Measurements from ENCODE around the gene SUPT4H1.

The SUPT4H1 gene

DNA sequence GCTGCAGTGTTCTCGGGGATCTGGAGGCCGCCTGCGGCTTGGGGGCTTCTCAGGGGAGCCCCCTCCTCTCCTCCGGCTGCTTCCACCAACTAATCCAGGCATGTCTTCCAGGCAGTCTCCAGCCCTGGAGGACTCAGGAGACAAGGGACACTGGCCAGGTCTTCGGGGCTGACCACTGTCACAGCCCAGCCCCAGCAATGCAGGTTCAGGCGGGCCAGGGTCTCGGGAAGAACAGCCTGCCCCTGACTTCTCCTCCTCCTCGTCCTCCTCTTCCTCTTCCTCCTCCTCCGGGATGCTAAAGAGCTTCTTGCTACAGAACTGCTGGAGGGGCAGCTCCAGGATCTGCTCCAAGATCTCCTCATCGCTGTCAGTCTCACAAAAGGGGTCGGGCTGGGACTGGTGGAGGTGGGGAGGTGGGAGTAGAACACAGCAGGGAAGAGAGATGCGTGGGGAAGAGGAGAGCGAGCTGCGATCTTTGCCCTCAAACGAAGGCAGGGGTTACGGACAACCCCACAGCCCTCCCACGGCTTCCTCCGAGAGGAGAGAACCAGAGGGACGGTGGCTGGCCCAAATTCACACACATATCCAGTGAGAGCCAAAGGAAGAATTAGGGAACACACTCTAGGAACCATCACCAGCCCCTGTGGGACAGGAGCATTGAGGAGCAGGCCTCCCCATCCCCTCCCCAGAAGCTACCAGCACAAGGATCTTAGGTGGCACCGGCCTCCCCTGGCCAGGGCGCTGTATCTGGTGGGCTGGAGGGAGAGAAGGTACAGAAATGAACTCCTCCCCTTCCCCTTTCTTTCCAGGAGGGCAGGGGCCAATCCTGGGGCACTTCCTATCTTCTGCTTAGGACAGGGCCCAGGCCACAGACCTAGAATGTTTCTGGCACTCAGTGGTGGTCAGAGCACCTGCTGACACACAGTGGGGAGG, 42.8 kb downstream of the SUPT4H1 start:
- in situ Hi-C loops (cut with MboI; ENCODE audit: low sequenced_read_pairs) = no loop called here

DNA sequence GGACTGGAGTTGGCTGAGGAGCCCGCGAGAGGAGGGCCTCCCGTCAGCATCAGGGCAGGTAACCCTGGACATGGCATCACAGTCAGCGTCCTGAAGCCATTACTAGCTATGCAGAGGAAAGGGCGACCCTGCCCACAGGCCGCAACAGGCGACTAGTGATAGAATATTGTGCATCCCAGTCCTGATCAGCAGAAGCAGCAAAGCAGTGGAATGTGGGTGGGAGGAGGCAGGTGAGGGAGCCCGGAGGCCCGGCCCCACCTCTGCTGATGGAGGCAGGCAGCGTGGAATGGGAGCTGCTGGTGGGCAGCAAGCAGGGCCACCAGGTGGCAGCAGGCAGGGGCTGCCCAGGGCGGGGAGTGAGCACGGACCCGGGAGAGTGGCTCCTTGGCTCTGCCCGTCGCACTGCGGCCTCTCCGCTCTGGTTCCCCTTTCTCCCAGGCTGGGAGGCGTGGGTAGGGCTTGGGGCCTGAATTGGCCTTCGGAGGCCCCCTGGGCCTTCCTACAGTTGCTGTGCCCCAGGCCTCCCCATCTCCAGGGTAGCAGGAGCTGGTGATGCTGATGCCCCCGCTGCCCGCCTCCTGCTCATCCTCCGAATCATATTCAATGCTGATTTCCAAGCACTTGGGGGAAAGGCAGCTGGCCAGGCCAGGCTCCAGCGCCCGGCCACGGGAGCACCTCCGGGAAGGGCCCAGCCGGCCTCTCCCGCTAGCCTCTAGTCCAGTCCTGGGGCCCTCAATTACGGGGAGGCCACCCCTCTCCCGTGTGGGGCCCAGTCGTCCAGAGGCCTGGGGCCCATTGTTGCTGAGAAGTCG, 43.6 kb downstream of the SUPT4H1 start:
- in situ Hi-C loops (cut with MboI; ENCODE audit: low sequenced_read_pairs) = no loop called here

DNA sequence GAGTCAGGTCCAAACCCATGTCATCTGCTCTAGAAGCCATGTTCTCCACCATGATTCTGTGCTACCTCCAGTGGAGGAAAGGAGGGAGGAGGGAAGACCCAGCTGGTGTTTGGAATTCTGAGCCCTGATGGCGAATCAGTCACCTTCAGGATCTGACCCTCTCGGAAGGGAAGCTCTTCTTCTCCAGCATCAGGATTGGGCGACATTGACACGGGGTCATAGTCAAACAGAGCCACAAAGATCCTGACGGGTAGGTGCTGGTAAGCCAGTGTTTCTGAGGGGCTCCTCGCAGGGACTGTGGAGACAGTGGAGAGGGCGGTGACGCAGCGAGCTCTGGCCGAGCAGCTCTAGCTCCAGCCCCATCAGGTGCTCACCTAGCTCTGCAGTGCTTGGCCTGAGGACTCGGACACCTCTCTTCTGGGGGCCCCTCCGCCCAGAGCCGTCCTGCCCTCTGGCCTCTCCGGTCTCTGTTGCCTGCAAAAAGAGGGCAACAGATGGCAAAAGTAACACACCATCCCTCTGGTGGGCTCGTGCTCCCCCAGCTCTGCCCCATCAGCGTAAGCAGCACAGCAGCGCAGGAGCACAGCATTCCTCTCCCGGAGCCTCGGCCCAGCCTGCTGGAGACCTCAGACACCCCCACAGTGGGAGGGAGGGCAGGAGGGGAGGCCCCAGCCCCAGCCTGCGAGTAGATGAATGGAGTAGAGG, 44.4 kb downstream of the SUPT4H1 start:
- in situ Hi-C loops (cut with MboI; ENCODE audit: low sequenced_read_pairs) = no loop called here

DNA sequence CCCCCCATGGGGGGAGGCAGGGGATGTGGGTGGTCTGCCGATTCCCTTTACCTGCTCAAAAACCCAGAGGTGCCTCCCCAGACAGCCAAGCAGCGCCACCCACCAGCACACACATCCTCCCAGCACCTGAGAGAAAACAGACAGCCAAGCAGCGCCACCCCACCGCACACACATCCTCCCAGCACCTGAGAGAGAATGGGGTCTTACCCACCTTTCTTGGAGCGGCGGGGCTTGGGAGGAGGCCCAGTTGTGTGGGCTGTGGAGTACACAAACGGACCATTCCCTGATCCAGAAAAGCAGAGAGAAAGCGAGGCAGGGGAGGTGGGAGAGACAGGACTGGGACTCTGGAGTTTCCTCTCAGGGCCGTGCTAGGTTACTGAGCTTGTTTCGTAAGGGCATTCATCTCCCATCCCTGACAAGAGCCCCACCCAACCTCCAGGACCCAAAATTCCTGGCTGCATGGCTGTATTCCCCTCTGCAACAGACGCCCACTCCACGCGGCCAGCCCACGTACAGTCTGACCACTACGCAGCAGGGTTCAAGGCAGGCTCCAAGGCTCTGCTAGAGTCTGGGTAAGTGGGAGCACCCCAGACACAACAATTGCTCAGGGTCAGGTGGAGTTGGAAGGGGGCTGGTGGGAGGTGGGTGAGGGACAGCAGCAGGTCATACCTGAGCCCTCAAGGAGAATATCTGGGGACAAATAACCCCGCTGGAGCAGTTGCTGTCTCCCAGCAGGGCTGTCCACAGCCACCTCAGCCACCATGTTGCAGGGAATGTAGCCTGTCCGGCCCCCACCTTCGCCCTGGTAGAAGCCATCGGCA, 45.7 kb downstream of the SUPT4H1 start:
- in situ Hi-C loops (cut with MboI; ENCODE audit: low sequenced_read_pairs) = no loop called here

DNA sequence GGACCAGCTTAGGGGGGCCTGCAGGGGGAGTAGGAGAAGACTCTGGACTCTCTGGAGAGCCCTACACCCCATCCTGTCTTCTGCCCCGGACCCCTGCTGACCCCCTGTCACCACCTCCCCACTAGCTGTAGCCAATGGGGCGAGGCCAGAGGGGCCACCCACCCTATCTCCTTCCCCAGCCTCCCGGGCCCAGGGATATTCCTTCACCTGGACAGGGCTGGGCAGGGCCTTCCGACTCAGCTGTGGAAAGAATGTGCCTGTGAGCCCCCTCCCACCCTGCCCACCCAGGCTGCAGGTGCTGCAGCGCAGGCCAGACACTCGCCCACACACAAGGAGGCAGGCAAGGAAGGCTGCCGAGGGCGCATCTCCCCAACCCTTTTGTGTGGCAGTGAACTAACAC, 46.4 kb downstream of the SUPT4H1 start:
- in situ Hi-C loops (cut with MboI; ENCODE audit: low sequenced_read_pairs) = no loop called here

DNA sequence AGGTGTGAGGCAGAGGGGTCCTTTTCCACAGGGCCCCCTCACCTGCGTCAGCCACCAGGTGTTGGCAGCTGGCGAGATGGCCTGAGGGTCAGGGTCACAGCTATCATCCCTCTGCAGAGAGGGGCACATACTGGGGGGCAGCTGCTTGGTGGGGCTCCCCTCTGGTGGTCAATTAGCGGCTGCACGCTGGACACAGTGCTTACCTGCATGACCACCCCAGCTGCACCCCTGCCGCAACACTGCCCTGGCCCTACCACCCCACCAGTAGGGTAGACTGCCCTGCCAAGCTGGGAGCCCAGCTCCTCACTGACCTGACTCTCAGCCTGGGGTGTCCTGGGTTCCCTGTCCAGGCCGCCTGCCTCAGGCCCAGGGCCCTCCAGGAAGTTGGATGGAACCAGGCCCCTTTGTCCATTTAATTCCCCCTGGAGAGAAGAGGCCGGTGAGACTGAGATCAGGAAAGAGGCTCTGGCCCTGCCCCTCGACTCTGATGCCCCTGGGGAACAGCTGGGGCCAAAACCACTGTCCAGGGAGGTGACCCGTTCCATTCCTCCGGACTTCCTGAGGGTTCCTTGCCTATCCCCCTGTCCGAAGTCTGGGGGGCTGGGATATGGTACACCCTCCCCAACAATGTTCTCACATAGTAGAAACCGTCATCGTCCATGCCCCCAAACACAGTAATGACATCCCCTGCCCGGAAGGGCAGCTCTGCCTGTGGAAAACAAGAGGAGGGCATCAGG, 47.1 kb downstream of the SUPT4H1 start:
- in situ Hi-C loops (cut with MboI; ENCODE audit: low sequenced_read_pairs) = no loop called here

DNA sequence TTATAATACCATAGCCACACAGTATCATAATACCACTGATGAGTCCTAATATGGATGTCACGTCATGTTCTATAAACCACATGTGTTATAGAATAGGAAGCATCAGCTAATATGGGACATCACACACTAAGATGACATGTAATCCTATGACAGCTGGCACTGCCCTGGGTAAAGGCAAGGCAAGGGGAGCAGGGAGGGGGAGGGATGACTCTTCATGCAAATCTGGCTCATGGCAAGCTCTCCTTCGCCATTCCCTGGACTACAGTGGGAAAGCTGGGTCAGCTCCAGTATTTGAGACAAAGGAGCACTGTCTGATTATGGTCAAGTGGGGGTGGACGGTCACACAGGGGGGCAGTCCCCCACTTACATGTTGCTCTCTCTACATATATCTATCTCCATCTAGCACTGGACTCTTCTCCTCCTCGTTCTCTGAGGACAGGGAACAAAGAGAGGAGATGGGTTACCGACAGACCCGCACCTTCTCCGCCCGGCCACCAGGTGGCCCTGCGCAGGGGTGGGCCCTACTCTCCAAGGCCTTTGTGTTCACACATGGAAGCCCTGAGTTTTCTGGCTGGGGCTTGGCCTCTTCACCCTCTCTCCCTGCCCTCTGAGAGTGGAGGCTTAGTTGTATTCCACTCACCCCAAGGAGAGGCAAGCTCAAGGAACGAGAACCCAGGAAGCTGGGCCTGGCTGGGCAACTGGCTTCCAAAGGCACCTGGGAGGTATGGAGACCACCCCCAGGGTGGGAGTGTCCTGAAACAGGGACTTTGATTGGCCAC, 47.8 kb downstream of the SUPT4H1 start:
- in situ Hi-C loops (cut with MboI; ENCODE audit: low sequenced_read_pairs) = no loop called here

DNA sequence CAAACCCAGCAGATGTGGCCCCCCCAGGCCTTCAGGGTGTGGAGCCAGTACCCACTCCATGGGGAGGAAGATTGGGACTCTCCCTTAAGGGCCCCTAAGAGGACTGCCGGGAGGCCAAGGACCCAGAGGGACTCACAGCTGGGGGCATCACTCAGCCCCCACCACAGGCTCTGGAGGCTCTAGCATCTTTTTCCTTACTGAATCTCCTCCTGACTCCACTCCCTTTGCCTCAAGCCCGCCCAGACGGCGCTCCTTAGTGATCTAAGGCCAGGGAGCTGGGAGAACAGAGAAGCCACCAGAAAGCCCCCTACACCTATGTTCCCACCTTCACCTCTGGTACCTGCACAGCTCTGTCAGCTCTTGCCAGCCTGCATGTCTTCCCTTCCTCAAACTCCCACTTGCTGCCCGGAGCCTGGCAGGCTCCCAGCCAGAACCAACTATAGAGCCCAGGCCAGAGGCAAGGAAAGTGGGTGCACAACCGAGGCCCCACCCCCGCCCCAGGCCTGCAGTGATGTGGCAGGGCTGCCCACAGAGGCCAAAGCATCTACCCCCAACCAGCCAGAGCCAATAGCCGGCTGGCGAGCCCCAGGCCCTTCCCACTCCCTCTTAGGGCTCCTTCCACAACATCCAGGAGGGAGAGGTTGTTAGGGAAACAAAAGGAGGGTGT, 48.9 kb downstream of the SUPT4H1 start:
- in situ Hi-C loops (cut with MboI; ENCODE audit: low sequenced_read_pairs) = no loop called here

DNA sequence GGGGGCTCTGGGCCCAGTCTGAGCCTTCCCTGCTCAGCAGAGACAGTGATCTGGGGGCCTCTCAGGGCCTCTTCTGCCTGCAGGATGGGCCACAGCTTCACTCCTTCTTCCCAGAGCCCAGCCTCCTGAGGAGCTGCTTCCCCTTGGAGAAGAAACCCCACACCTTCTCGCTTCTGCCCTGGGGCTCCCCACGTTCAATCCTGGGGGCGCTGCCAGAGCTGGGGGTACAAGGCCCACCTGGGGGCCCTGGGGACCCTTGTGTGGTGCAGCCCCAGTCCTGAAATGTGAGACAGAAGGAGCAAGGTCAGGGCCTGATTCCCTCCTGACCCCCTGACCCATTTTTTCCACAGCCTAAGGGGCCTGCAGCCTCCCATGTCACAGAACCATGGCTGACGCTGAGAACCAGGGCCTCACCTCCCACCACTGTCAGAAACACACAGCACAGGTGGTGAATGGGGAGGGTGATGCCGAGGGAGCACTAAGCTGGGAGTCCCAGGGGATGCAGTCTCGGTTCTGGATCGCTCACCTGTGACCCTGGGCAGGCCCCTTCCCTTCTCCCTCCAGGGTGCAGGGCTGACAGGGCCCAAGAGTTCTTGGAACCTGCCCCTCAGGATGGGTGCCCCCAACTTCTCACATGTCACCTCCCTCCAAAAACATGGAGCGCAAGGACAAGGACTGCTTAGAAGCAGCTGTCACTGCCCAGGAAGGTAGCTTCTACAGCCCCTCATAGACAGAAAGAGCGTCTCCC, 49.7 kb downstream of the SUPT4H1 start:
- in situ Hi-C loops (cut with MboI; ENCODE audit: low sequenced_read_pairs) = no loop called here

DNA sequence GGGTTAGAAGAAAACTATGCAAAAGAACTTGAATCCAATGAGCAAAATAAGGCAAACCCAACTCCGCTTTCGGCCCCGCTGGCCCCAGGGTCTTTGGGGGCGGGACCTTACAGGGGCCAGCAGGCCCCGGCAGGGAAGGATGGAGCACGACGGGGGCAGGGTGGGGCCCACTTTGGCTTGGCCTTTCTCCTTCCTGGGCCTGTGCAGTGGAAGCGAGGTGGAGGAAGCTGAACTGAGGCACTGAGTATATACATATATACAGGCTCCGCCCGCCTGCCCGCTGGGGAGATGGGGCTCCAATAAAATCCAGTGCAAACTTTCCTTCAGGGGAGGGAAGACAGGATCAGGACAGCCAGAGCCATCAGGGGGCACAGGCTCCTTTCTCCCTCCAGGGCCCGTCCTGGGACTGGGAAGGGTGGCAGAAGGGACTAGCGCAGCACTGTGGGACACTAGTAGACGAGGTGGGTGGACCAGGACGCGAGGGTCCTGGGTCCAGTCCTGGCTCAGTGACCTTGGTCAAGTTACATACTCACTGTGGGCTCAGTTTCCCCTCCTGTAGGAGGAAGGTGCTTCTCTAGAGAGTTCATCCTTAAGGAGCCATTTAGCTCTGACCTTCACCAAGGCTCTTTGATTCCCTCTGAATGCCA, 50.4 kb downstream of the SUPT4H1 start:
- in situ Hi-C loops (cut with MboI; ENCODE audit: low sequenced_read_pairs) = no loop called here

DNA sequence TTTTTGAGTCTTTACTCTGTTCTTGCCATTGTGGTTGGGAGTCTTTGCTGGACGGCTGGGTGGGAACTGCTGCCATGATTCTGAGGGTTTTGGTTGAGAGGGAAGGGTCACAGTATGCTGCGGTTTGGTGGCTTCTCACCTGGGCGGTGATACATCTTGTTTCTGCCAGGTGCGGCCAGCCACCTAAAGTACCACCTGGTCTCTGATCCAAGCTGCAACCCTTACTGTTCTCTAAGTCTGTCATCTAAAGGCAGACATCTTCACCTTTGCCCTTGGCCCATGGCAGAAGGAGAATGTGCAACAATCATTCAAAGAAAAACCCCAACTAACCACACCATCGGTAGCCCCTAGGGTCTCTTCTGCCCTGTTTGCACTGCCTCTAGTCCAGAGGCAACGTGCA, 51.7 kb downstream of the SUPT4H1 start:
- in situ Hi-C loops (cut with MboI; ENCODE audit: low sequenced_read_pairs) = no loop called here

Data from HL-60/S4 treated with retinoic acid at 250 ng/mL for 4 days and 3 days (cell line).